Measurements from ENCODE around the gene CD70.
"Not testable (repeated sequence)": the region's sequence is repeated elsewhere in the genome, so short reads cannot be mapped to it uniquely, and the experiment has no call there.

CD70 gene

GRCh38 chr19:6551091-6551490, 39.9 kb downstream of the CD70 start:
- H3K27ac ChIP-seq = no peak overlapping the region
- no peak for TF ChIP-seq ZFX (IDR thresholded peaks at IDR 0.05)
- TF ChIP-seq CTCF (conservative IDR thresholded peaks at IDR 0.05) = no peak

- H3K27ac ChIP-seq = not testable (repeated sequence)
Measured at GRCh38 chr19:6550679-6551078, 40.3 kb downstream of the CD70 start.

- no peak overlapping the region for H3K27ac ChIP-seq
- TF ChIP-seq ZFX (IDR thresholded peaks at IDR 0.05) = no peak
- TF ChIP-seq CTCF (conservative IDR thresholded peaks at IDR 0.05) = no peak
Measured at GRCh38 chr19:6543866-6544347, 47.0 kb downstream of the CD70 start.

- TF ChIP-seq ZFX (IDR thresholded peaks at IDR 0.05) = no peak
- no peak for TF ChIP-seq CTCF (conservative IDR thresholded peaks at IDR 0.05)
- no peak overlapping the region for H3K27ac ChIP-seq
Measured at GRCh38 chr19:6540918-6541689, 49.8 kb downstream of the CD70 start.

DNA sequence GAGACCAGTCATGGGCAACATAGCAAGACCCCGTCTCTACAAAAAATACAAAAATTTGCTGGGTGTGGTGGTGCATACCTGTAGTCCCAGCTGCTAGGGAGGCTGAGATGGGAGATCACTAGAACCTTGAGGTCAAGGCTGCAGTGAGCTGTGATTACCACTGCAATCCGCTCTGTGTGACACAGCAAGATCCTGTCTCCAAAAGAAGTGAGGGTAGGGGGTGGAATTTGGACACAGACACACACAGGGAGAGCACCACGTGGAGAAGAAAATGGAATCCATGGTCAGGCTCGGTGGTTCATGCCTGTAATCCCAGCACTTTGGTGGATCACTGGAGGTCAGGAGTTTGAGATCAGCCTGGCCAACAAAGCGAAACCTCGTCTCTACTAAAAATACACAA, 51.4 kb downstream of the CD70 start:
- no peak overlapping the region for H3K27ac ChIP-seq
- TF ChIP-seq ZFX (IDR thresholded peaks at IDR 0.05) = no peak
- TF ChIP-seq CTCF (conservative IDR thresholded peaks at IDR 0.05) = no peak
